Ectodermal cell (in vitro differentiated cells): Measurements from ENCODE around the gene ZBTB5.
A peak's percentile ranks its signal among the peaks of the same experiment; 100 is the strongest.

Experiments used
- H3K27ac ChIP-seq: 2 replicates; pipeline ENCODE4 v1.7.0; 2013; ENCODE audit warnings: mild to moderate bottlenecking, low read depth, low read length; ENCODE audit not compliant: insufficient read depth, poor library complexity, severe bottlenecking
- H3K27me3 ChIP-seq: 2 replicates; pipeline ENCODE4 v1.7.0; 2013; ENCODE audit warnings: mild to moderate bottlenecking, low read length; ENCODE audit not compliant: insufficient read depth, control insufficient read depth, poor library complexity, severe bottlenecking
- H3K36me3 ChIP-seq: one replicate; pipeline ENCODE4 v1.7.0; 2013; ENCODE audit warnings: low read length; ENCODE audit not compliant: control insufficient read depth, insufficient read depth
- H3K4me1 ChIP-seq: one replicate; pipeline ENCODE4 v1.7.0; 2013; ENCODE audit warnings: low read length; ENCODE audit not compliant: control insufficient read depth, insufficient read depth
- H3K4me3 ChIP-seq: 2 replicates; pipeline ENCODE4 v1.7.0; 2013; ENCODE audit warnings: low read depth, low read length, control low read depth; ENCODE audit not compliant: insufficient read depth
- H3K9me3 ChIP-seq: 2 replicates; pipeline ENCODE4 v1.7.0; 2013; ENCODE audit warnings: mild to moderate bottlenecking, low read length, moderate library complexity; ENCODE audit not compliant: control insufficient read depth
- WGBS, 2 experiments: methylation state at CpG; one replicate each; pipeline ENCODE4 v1.1.7; 2013; ENCODE audit warnings: missing lambda C conversion rate in 2 of 2; 5-methylcytosine and 5-hydroxymethylcytosine counted together

Gene ZBTB5

DNA sequence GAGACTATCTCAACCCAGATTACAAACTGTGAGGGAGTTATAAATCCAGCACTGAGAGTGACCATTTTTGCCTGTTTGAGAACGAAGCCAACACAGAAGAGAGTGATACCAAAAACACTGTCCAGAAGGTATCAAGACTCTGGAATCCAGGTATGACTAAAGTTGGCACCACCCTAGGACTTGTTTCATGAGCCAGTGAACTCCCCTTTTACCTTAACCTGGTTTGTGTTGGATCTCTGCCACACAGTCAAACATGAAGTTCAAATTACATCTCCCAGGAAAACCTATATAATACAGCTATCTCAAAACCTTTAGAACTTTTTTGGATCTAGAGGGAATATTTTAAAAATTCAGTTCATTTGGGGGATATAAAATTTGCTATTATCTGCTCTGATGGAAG lies 11.4 kb downstream of the ZBTB5 start:
- Histone ChIP-seq H3K27me3 (no peaks in the 10 kb centered on the region), H3K36me3 (no peaks in the 10 kb centered on the region), H3K4me3 (no peak overlapping the region), H3K27ac (no peak overlapping the region), H3K9me3 (no peaks in the 10 kb centered on the region), H3K4me1 (no peaks in the 10 kb centered on the region)
- WGBS, 2 experiments = 95 to 98% methylated on average over 1 of the region's 1 CpG

DNA sequence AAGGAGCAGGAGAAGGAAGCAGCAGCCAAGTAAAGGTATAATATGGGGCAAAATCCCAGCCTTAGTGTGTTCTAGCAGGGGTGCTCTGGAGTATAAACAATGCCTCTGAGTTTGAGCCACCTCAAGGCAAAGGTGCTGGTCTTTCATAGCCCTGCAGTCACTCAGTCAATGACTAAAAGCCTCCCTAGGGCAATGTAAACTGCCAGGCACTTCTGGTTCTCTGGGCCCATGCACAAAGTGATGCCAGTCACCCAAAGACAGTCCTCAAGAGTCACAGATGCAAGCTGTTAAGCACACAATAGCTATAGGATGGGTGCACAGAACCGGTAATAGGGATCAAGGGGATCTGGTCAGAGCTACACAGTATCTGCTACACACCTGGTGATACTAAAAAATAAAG lies 12.6 kb downstream of the ZBTB5 start:
- WGBS, 2 experiments = 85 to 87% methylated on average over 1 of the region's 1 CpG
- peaks cover 4% of the 10 kb centered on the region for H3K36me3 ChIP-seq
- H3K4me3 ChIP-seq = no peak overlapping the region
- no peaks in the 10 kb centered on the region for H3K27me3 ChIP-seq
- H3K27ac ChIP-seq = no peak overlapping the region
- H3K4me1 ChIP-seq = no peaks in the 10 kb centered on the region
- no peaks in the 10 kb centered on the region for H3K9me3 ChIP-seq

DNA sequence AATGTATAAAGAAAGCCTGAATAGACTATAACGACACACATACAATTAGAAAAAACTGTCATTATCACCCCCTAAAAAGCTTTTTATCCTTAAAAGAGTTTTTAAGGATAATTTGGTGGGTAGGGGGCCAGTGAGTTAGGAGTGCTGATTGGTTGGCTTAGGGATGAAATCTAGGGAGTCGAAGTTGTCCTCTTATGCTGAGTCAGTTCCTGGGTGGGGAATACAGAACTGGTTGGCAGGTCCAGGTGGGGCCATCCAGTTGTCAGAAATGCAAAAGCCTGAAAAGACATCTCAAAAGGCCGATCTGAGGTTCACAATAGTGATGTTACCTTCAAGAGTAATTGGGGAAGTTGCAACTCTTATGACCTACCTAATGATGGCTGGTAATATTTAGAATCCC lies 13.6 kb downstream of the ZBTB5 start:
- H3K9me3 ChIP-seq = no peaks in the 10 kb centered on the region
- H3K4me3 ChIP-seq = no peak overlapping the region
- 94 to 95% methylated on average over 2 of the region's 3 CpGs for WGBS, 2 experiments
- H3K27ac ChIP-seq = no peak overlapping the region
- peaks cover 4% of the 10 kb centered on the region for H3K36me3 ChIP-seq
- no peaks in the 10 kb centered on the region for H3K4me1 ChIP-seq
- no peaks in the 10 kb centered on the region for H3K27me3 ChIP-seq

DNA sequence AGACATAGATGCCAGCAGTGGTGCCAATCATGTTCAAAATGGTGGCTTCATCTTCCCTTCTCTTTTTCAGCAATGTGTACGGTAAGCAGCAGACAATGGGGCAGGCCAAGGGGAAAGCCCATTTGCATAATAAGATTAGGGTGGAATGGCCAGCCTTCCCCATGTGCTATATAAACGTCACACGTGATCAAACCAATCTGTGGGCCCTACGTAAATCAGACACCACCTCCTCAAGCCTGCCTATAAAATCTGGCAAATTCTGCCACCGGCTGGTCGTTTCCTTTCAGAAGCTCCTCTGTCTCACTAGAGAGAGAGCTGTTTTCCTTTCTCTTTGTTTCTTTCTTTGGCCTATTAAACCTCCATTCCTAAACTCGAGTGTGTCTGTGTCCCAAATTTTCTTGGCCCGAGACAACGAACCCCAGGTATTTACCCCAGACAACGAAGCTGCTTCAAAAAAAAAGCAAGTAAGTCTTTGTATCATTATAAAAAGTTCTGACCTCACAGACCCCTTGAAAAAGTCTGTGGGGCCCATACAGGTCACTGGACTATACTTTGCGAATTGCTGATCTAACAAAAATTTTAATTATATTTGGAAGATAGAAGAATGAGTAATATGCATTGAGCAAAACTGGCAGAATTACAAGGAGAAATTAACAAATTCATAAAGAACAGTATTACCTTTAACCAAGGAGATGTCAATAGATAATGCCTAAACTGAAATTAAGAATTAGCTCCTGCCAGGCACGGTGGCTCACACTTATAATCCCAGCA lies 15.2 kb downstream of the ZBTB5 start:
- Histone ChIP-seq H3K4me1 (no peaks in the 10 kb centered on the region), H3K27ac (peak overlapping the region; percentile 81), H3K4me3 (no peak overlapping the region), H3K9me3 (no peaks in the 10 kb centered on the region), H3K27me3 (no peaks in the 10 kb centered on the region), H3K36me3 (peaks cover 4% of the 10 kb centered on the region)
- WGBS, 2 experiments = 79 to 81% methylated on average over 12 of the region's 12 CpGs

DNA sequence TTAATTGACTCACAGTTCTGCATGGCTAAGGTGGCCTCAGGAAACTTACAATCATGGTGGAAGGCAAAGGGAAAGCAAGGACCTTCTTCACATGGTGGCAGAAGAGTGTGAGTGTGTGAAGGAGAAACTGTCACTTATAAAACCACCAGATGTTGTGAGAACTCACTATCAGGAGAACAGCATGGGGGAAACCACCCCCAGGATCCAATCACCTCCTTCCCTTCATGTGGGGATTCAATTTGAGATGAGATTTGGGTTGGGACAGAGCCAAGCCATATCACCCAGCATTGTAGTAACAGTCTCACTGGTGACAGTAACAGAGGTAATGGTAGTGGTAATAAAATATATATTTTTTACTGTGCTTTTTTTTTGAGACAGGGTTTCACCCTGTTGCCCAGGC lies 18.1 kb downstream of the ZBTB5 start:
- H3K4me1 ChIP-seq = no peaks in the 10 kb centered on the region
- no peak overlapping the region for H3K4me3 ChIP-seq
- H3K36me3 ChIP-seq = peaks cover 9% of the 10 kb centered on the region
- no peaks in the 10 kb centered on the region for H3K27me3 ChIP-seq
- H3K9me3 ChIP-seq = no peaks in the 10 kb centered on the region
- H3K27ac ChIP-seq = no peak overlapping the region

DNA sequence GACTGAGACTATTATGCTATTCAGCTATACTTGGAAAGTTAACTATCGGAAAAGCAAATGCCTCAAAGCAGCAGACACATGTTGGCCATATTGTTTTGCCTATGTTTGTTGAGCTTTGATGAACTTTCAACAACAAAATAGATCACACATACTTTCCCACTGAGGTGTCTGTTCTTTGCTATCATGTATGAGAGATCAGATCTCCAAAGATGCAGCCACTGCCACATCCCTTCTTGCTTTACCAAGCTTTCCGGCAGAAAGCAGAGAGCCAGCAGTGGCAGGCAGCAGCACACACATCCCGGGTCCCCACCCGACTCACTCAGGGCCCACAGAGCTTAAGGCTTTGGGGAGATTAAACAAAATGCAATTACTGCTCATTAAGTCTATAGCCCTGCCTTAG lies 18.8 kb downstream of the ZBTB5 start:
- Histone ChIP-seq H3K27me3 (no peaks in the 10 kb centered on the region), H3K9me3 (no peaks in the 10 kb centered on the region), H3K27ac (peak overlapping the region; percentile 23), H3K36me3 (peaks cover 16% of the 10 kb centered on the region), H3K4me1 (no peaks in the 10 kb centered on the region), H3K4me3 (no peak overlapping the region)
- WGBS, 2 experiments = 93 to 96% methylated on average over 4 of the region's 4 CpGs

DNA sequence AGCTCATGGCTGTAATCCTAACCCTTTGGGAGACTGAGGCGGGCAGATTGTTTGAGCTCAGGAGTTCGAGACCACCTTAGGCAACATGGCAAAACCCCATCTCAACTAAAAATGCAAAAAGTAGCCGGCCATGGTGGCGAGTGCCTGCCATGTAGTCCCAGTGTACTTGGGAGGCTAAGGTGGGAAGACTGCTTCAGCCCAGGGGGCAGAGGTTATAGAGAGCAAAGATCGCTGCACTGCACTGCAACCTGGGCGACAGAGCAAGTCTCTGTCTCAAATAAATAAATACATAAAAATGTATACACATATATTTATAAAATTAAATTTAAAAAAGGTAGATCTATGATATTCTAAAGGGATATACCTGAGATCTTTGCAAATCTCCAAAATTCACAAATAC lies 19.4 kb downstream of the ZBTB5 start:
- Histone ChIP-seq H3K36me3 (peaks cover 21% of the 10 kb centered on the region), H3K9me3 (no peaks in the 10 kb centered on the region), H3K4me3 (no peak overlapping the region), H3K4me1 (no peaks in the 10 kb centered on the region), H3K27me3 (no peaks in the 10 kb centered on the region), H3K27ac (no peak overlapping the region)
- WGBS, 2 experiments = 92 to 95% methylated on average over 5 of the region's 6 CpGs

DNA sequence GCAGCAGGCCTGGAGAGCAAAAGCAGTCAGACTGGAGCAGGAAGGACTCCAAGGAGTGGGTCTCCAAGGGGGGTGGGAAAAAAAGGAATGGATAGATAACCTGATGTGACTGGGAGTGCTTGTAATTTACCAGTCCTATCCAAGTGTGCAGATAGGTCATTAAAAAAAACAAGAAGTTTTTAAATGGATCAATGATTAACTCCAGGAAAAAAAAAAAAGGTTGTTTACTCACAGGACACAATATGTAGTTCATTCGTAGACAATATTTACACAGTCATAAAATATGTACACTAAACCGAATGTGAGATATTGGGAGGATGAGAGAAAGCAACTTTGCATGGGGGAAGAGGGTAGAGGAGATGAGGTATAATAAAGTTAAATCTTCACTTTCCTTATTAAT lies 20.4 kb downstream of the ZBTB5 start:
- H3K27me3 ChIP-seq = no peaks in the 10 kb centered on the region
- WGBS, 2 experiments = 100% methylated on average over 2 of the region's 2 CpGs; no CpG with 5 or more reads in 1 of the 2 experiments
- no peaks in the 10 kb centered on the region for H3K4me1 ChIP-seq
- no peaks in the 10 kb centered on the region for H3K9me3 ChIP-seq
- no peak overlapping the region for H3K27ac ChIP-seq
- H3K36me3 ChIP-seq = peaks cover 30% of the 10 kb centered on the region
- H3K4me3 ChIP-seq = no peak overlapping the region

DNA sequence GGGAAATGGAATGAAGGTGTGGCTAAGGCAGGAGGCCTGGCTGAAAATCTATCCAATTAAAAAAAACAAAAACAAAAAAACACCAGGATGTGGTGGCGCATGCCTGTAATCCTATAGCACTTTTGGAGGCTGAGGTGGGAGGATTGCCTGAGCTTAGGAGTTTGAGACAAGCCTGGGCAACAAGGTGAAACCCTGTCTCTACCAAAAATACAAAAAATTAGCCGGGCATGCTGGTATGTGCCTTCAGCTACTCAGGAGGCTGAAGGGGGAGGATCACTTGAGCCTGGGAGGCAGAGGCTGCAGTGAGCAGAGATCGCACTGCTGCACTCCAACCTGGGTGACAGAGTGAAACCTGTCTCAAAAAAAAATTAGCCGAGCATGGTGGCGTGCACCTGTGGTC lies 21.7 kb downstream of the ZBTB5 start:
- no peaks in the 10 kb centered on the region for H3K4me1 ChIP-seq
- H3K36me3 ChIP-seq = peaks cover 41% of the 10 kb centered on the region
- WGBS, 2 experiments = 93 to 96% methylated on average over 5 of the region's 5 CpGs
- no peaks in the 10 kb centered on the region for H3K9me3 ChIP-seq
- H3K4me3 ChIP-seq = no peak overlapping the region
- H3K27ac ChIP-seq = no peak overlapping the region
- no peaks in the 10 kb centered on the region for H3K27me3 ChIP-seq

DNA sequence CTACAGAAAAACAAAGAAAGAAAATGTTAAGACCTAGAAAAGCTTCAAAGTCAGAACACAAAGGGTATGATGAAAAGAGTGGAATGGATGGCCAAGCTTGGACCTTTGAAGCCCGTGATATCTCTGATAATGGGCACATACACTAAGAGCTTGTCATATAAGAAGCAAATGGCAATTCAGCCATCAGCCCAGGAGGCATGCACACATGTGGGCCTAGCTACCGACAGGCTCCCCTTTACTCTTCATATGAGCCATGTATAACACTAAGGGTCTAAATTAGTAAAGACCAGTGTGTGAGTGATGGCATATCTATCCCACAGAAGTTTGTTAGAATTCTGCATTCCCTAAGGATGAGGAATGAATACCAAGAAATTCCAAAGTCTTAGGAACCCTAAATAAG lies 22.7 kb downstream of the ZBTB5 start:
- 96% methylated on average over 1 to 2 of the region's 2 CpGs for WGBS, 2 experiments
- Histone ChIP-seq H3K27me3 (no peaks in the 10 kb centered on the region), H3K9me3 (no peaks in the 10 kb centered on the region), H3K36me3 (peaks cover 47% of the 10 kb centered on the region), H3K27ac (no peak overlapping the region), H3K4me1 (no peaks in the 10 kb centered on the region), H3K4me3 (no peak overlapping the region)
